SU-DHL-6 (cell line): ENCODE results near the gene LALBA.

Source experiments
- H2AFZ ChIP-seq: fragments of 200-600 bp; sonication (generic); 2 replicates; pipeline ENCODE4 v1.6.1; 2014; ENCODE audit warnings: low read depth, mild to moderate bottlenecking, moderate library complexity, mixed read lengths, antibody characterized with exemption, low read length; ENCODE audit not compliant: severe bottlenecking
- H3F3A ChIP-seq: fragments of 200-600 bp; shearing (Covaris generic); 2 replicates; pipeline ENCODE4 v1.6.0; 2016; ENCODE audit warnings: antibody characterized with exemption, mild to moderate bottlenecking; ENCODE audit not compliant: insufficient read depth
- H3K27ac ChIP-seq: fragments of 200-600 bp; sonication (generic); 2 replicates; pipeline ENCODE4 v1.5.1; 2016; ENCODE audit warnings: low read depth, mild to moderate bottlenecking, low read length, moderate library complexity, mixed read lengths
- H3K27me3 ChIP-seq: fragments of 200-600 bp; sonication (generic), shearing (Covaris generic); 2 replicates; pipeline ENCODE4 v1.6.0; 2014; ENCODE audit warnings: mild to moderate bottlenecking, low read length
- H3K36me3 ChIP-seq: fragments of 200-600 bp; sonication (generic); 2 replicates; pipeline ENCODE4 v1.6.1; 2014; ENCODE audit warnings: mild to moderate bottlenecking, low read length, mixed read lengths
- H3K4me2 ChIP-seq: fragments of 300-600, 200-600 bp; shearing (Covaris generic), sonication (generic); 2 replicates; pipeline ENCODE4 v1.6.0; 2014; ENCODE audit warnings: low read length, low read depth, mild to moderate bottlenecking; ENCODE audit not compliant: poor library complexity, severe bottlenecking
- H3K4me3 ChIP-seq: fragments of 200-600 bp; sonication (generic); 2 replicates; pipeline ENCODE4 v1.5.1; 2014; ENCODE audit warnings: antibody characterized with exemption, low read length, mild to moderate bottlenecking, mixed read lengths; ENCODE audit not compliant: insufficient read depth, poor library complexity, severe bottlenecking
- H3K79me2 ChIP-seq: fragments of 200-600 bp; sonication (generic); 2 replicates; pipeline ENCODE4 v1.6.1; 2014; ENCODE audit warnings: mild to moderate bottlenecking, low read length, moderate library complexity; ENCODE audit not compliant: insufficient read depth
- H3K9ac ChIP-seq: fragments of 200-600 bp; sonication (generic); 2 replicates; pipeline ENCODE4 v1.7.0; 2014; ENCODE audit warnings: mild to moderate bottlenecking, low read length
- H3K9me2 ChIP-seq: fragments of 200-600 bp; sonication (generic); replicated peaks from 2 replicates; pipeline ENCODE4 v1.6.1; 2014; ENCODE audit warnings: low read length; ENCODE audit not compliant: insufficient read depth
- H3K9me3 ChIP-seq: fragments of 200-600 bp; sonication (generic); 2 replicates; pipeline ENCODE4 v1.6.1; 2014; ENCODE audit warnings: low read length, mixed read lengths; ENCODE audit not compliant: insufficient read depth
- H4K20me1 ChIP-seq: fragments of 200-600 bp; sonication (generic); 2 replicates; pipeline ENCODE4 v1.6.1; 2014; ENCODE audit warnings: low read depth, mild to moderate bottlenecking, antibody characterized with exemption, low read length, moderate library complexity, mixed read lengths
- EZH2phosphoT487 ChIP-seq: fragments of 200-600 bp; sonication (generic), shearing (Covaris generic); conservative IDR thresholded peaks from 2 replicates; pipeline ENCODE4 v1.6.1; 2018; ENCODE audit warnings: mild to moderate bottlenecking, antibody characterized with exemption, low read length, moderate library complexity, mixed read lengths
- TF ChIP-seq, protein P1 (sequence below): fragments of 200-600 bp; sonication (generic); IDR thresholded peaks from one replicate; pipeline ENCODE4 v1.5.1; 2017; ENCODE audit warnings: antibody characterized with exemption, mild to moderate bottlenecking, low read length, moderate library complexity; ENCODE audit not compliant: insufficient read depth, poor library complexity, severe bottlenecking

LALBA gene

GRCh38 chr12:48545833-48546469 lies 23.9 kb downstream of the LALBA start:
- Histone ChIP-seq H3K9me2 (no peaks in the 10 kb centered on the region), H3F3A (no peaks in the 10 kb centered on the region), H3K9me3 (no peaks in the 10 kb centered on the region), H3K27me3 (no peaks in the 10 kb centered on the region), H3K27ac (no peak overlapping the region), H3K79me2 (no peaks in the 10 kb centered on the region), H3K36me3 (no peaks in the 10 kb centered on the region), H3K4me3 (no peak overlapping the region), H2AFZ (no peak overlapping the region), H4K20me1 (no peaks in the 10 kb centered on the region), H3K9ac (no peak overlapping the region), H3K4me2 (no peak overlapping the region)
- TF ChIP-seq, protein P1, sequence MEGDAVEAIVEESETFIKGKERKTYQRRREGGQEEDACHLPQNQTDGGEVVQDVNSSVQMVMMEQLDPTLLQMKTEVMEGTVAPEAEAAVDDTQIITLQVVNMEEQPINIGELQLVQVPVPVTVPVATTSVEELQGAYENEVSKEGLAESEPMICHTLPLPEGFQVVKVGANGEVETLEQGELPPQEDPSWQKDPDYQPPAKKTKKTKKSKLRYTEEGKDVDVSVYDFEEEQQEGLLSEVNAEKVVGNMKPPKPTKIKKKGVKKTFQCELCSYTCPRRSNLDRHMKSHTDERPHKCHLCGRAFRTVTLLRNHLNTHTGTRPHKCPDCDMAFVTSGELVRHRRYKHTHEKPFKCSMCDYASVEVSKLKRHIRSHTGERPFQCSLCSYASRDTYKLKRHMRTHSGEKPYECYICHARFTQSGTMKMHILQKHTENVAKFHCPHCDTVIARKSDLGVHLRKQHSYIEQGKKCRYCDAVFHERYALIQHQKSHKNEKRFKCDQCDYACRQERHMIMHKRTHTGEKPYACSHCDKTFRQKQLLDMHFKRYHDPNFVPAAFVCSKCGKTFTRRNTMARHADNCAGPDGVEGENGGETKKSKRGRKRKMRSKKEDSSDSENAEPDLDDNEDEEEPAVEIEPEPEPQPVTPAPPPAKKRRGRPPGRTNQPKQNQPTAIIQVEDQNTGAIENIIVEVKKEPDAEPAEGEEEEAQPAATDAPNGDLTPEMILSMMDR: no peak
- no peak for TF ChIP-seq EZH2phosphoT487

- Histone ChIP-seq H3K4me2 (no peak overlapping the region), H3K27ac (no peak overlapping the region), H3K9me3 (no peaks in the 10 kb centered on the region), H3K4me3 (no peak overlapping the region), H3K27me3 (no peaks in the 10 kb centered on the region), H2AFZ (no peak overlapping the region), H4K20me1 (no peaks in the 10 kb centered on the region), H3F3A (no peaks in the 10 kb centered on the region), H3K9me2 (no peaks in the 10 kb centered on the region), H3K79me2 (no peaks in the 10 kb centered on the region), H3K36me3 (no peaks in the 10 kb centered on the region), H3K9ac (no peak overlapping the region)
- TF ChIP-seq, protein P1: peak; percentile 69
- no peak for TF ChIP-seq EZH2phosphoT487
These were observed 27.4 kb downstream of the LALBA start for GRCh38 chr12:48542300-48542928.

DNA sequence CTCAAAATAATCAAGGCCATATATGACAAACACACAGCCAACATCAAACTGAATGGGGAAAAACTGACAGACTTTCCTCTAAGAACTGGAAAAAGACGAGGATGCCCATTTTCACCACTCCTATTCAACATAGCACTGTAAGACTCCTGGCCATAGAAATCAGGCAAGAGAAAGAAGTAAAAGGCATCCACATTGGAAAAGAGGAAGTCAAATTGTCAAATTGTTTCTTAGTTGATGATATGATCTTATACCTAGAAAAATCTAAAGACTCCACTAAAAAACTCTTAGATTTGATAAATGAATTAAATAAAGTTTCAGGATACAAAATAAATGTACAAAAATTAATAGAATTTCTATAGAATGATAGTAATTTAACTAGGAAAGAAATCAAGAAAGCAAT lies 33.2 kb downstream of the LALBA start:
- H3K79me2 ChIP-seq: no peaks in the 10 kb centered on the region
- no peaks in the 10 kb centered on the region for H3K36me3 ChIP-seq
- H3K9me3 ChIP-seq: no peaks in the 10 kb centered on the region

More for the DNA sequence above, 33.2 kb downstream of the LALBA start:
- TF ChIP-seq, protein P1: no peak
- TF ChIP-seq EZH2phosphoT487: no peak
- H2AFZ ChIP-seq: no peak overlapping the region
- H3K4me2 ChIP-seq: no peak overlapping the region
- no peaks in the 10 kb centered on the region for H3K27me3 ChIP-seq
- no peak overlapping the region for H3K27ac ChIP-seq
- no peaks in the 10 kb centered on the region for H3F3A ChIP-seq
- H3K4me3 ChIP-seq: no peak overlapping the region
- no peaks in the 10 kb centered on the region for H3K9me2 ChIP-seq
- no peak overlapping the region for H3K9ac ChIP-seq
- H4K20me1 ChIP-seq: no peaks in the 10 kb centered on the region
